Suppressor macrophage (primary cell): Measurements from ENCODE around the gene HP.
"Not testable (repeated sequence)": the region's sequence is repeated elsewhere in the genome, so short reads cannot be mapped to it uniquely, and the experiment has no call there.

Source experiments
- DNase-seq, 4 experiments: peaks; one replicate each; pipeline ENCODE4 v3.0.0-alpha.2; 2020 to 2022

HP gene

DNA sequence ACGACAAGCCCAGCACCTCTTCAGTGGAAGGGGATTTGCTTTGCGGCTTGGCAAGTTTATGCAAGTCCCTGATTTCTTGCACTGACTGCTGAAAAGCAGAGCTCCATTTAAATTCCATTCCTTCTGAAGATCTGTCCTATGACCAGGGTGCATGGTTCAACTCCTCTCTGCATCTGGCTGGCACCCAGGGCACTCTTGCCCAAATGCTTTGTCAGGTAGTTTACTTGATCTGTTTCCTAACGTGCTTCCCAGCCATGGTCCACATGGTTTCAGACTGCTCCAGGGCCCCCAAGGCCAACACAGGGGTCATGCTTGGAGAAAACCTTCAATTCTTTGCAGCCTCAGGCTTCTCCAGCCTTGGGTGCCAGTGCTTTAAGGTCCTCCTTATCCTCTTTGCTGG is 11.2 kb upstream of the HP start:
- DNase-seq = no peak

DNA sequence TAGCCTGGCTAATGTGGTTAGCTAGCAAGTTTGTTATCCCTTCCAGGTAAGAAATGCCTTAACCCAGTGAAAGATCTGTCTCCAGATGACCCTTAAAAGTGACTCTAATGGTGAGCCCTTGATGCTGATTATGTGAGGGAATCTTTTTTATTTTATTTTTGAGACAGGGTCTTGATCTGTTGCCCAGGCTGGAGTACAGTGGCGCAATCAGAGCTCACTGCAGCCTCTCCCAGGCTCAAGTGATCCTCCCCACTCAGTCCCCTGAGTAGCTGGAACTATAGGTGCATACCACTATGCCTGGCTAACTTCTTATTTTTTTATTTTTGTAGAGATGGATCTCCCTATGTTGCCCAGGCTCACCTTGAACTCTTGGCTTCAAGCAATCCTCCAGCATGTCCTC is 10.8 kb upstream of the HP start:
- DNase-seq = no peak

DNA sequence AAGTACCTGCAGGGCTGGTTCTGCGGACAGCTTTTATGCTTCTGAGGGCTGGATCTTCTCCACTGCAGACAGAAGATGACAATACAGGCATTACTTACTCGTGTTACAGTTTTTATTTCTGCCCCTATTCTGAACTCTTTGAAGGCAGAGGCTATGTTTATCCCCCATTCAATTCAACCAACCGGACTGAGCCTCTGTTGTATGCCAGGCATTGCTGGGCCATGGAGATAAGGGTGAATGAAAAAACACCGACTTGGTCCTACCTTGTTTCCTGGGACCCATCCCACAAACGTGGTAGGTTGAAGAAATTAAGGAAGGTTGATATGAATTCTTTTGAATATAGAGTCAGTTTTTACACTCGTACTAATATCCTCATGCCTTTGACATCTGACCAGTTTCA is 10.0 kb upstream of the HP start:
- DNase-seq = no peak

DNA sequence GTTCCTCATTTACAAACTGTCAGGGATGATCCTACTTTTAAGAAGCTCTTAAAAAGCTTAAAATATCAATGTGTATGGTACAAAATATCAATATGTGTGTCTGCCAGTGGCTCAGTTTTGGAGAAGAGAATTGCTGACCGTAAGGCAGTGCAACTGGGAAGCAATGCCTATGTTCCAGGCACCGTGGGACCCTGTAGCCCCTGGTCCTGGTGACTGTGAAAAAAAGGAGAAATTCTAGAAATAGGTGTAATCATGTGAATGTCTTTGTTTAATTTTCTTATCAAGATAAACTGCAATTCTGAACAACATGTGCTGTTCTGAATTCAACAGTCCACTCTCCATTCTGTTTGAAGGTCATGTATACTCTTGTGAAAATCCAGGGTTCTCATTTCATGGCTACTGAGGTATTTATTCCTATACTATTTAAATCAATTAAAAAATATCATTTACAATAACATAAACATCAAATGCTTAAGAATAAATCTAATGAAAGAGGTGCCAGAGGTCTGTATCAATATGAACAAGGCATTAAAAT is 9.4 kb upstream of the HP start:
- DNase-seq = no peak

DNA sequence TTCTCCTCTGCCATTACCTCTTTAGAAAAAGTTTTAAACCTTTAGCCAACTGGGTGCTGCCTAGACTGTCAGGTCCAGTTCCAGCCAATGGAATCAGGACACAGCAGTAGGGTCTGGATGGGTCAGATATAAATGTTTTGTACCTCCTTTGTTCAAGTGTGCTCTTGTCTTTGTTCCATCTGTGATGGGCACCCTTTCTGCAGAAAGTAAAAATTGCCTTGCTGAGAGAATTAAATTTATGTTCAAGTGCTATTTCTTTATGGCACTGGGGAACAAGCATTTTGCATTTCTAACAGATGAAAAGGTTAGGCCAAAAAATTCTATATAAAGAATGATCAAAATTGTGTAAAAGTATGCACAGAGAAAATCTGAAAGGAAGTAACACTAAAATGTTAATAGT is 5.2 kb upstream of the HP start:
- no peak for DNase-seq

DNA sequence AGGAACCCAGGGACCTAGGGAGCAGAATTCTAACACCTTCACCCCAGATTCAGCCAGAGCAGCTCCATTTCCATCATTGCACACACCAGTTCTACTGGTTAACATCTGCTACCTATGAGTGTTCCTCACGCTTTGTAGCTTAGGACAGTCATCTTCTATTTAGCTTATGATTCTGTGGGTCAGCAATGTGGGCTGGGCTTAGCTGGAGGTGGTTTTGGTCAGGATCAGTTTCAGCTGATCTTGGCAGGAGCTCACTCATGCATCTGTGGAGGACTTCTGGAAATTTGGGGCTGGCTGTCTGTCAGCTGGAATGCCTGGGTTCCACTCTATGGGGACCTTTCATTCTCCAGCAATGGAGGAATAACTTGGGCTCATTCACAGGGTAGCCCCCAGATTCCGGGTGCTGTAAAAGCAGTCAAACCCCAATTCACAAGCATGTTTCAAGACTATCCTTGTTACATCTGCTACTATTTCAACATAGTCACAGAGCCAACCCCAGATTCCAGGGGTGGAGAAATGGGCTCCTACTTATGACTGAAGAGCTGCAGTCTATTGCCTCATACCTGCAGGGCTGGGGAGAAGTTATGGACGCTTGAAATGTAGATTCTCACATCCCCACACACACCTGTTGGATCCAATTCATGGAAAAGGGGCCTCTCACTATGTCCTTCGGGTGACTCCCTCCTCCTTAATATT is 3.4 kb upstream of the HP start:
- DNase-seq = peak in 3 of 4 experiments; percentile 38 to 45 (median 42)

DNA sequence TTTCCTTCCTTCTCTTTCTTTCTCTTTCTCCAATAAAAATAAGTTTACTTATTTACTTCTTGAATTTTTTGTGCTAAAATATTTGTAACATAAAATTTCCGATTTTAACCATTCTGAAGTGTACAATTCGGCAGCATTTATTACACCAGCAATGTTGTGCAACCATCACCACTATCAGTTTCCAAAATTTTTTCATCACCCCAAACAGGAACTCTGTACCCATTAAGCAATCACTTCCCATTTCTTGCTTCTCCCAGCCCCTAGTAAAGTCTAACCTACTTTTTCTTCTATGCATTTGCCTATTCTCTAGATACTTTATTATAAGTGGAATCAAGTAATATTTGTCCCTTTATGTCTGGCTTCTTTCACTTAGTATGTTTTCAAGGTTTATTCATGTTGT is 2.5 kb upstream of the HP start:
- DNase-seq = peak; percentile 46 to 86 (median 63)

DNA sequence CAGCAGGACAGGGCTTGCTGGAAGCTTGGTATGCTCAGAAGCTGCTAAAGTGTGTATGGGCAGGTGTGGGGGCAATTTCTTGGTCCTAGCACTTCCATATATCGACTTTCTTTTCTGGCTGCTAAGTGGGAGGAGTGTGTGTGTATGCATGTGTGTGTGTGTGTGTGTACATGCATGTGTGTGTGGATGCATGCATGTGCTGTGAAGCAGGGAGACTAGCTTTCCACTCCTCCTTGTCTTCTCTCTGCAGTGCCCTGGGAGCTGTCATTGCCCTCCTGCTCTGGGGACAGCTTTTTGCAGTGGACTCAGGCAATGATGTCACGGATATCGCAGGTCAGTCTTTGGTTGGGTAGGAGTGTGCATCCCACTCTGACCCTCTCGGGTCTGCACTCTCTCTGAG is 1.6 kb downstream of the HP start:
- DNase-seq = no peak

DNA sequence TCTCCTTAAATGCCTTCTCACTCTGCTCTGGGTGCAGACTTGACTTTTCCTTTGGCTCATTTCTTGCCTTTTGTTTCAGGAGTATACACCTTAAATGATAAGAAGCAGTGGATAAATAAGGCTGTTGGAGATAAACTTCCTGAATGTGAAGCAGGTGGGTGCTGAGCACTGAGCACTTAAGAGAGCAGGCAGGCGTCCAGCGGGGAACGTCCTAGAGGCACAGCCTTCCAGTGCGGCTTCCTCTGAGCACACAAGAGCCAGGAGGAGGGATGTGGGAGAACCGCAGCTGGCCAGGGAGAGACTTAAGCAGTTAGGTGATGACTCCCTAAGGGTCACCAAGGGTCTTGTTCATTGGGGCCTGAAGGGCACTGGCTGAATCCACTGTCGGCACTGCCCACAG is 3.0 kb downstream of the HP start:
- not testable (repeated sequence) for DNase-seq

DNA sequence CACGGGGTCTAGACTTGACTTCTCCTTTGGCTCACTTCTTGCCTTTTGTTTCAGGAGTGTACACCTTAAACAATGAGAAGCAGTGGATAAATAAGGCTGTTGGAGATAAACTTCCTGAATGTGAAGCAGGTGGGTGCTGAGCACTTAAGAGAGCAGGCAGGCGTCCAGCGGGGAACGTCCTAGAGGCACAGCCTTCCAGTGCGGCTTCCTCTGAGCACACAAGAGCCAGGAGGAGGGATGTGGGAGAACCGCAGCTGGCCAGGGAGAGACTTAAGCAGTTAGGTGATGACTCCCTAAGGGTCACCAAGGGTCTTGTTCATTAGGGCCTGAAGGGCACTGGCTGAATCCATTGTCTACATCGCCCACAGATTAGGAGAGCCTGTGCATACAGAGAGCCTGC is 4.8 kb downstream of the HP start:
- DNase-seq = not testable (repeated sequence)

DNA sequence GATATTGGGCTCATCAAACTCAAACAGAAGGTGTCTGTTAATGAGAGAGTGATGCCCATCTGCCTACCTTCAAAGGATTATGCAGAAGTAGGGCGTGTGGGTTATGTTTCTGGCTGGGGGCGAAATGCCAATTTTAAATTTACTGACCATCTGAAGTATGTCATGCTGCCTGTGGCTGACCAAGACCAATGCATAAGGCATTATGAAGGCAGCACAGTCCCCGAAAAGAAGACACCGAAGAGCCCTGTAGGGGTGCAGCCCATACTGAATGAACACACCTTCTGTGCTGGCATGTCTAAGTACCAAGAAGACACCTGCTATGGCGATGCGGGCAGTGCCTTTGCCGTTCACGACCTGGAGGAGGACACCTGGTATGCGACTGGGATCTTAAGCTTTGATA is 6.1 kb downstream of the HP start:
- no peak for DNase-seq

DNA sequence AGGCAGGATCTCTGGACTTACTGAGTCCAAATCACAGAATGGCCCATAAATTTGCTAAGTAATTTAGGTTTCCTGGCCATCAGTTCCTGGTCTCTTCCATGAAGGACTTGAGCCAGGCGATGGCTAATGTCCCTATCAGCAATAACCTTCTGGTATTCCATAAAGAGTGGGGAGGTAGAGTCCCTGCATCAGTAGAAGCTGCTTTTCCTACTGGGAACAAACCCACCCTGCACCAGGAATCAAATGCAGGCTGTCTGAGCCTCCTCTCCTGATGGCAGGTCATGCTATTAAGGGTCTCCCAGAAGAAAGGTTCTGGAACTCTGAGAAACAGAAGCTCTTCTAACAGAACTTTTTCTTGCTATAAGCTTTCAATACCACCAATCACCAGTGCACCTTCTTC is 7.3 kb downstream of the HP start:
- no peak for DNase-seq

DNA sequence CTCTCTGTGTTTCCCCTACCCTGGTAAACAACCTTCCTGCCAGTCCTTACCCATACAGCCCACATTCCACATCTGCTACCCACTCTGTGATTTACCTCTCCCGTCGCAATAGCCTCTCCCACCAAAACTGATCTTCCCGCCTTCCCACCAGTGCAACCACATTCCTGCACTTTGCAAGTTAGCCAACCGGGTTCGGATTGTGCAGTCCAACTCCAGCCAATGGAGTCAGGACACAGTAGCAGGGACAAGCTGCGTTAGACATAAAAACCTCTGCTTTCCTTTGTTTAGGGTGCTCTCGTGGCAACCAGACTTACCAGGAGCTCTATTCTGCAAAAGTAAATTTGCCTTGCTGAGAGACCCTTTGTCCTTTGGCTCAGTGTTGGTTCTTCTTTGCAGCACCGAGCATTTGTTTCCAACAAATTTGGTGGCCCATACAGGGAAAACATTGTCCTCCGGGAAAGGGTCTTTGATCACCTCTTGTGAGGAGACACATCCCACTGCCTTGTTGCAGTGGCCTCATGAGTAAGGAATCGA is 10.1 kb downstream of the HP start:
- no peak for DNase-seq

DNA sequence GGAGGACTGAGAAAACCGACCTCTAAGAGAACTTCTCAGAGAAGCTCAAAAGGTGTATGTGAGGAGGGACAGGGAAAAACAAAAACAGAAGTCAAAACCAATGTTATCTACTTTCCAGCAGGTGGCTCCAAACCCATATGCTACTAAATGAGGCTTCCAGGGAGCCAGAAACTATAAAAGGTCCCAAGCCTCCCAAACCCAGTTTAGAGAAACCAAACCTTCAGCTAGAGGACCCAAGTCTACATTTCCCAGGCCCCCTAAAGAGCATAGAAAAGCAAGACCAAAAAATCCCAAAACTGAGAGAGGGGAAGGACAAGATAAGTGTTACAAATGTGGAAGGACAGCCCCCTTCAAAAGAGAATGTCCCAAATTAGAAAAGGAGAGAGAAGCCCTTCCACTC is 12.4 kb downstream of the HP start:
- DNase-seq = peak; percentile 21 to 60 (median 51)

DNA sequence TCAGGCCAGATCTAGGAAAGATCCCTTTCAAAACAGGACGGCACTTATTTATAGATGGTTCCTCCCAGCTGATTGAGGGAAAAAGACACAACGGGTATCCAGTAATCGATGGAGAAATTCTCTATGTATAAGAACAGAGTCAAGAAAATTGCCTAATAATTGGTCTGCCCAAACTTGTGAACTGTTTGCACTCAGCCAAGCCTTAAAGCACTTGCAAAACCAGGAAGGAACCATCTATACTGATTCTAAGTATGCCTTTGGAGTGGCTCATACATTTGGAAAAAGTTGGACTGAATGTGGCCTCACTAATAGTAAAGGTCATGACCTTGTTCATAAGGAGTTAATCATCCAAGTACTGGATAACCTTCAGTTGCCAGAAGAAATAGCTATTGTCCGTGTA is 14.6 kb downstream of the HP start:
- no peak for DNase-seq

DNA sequence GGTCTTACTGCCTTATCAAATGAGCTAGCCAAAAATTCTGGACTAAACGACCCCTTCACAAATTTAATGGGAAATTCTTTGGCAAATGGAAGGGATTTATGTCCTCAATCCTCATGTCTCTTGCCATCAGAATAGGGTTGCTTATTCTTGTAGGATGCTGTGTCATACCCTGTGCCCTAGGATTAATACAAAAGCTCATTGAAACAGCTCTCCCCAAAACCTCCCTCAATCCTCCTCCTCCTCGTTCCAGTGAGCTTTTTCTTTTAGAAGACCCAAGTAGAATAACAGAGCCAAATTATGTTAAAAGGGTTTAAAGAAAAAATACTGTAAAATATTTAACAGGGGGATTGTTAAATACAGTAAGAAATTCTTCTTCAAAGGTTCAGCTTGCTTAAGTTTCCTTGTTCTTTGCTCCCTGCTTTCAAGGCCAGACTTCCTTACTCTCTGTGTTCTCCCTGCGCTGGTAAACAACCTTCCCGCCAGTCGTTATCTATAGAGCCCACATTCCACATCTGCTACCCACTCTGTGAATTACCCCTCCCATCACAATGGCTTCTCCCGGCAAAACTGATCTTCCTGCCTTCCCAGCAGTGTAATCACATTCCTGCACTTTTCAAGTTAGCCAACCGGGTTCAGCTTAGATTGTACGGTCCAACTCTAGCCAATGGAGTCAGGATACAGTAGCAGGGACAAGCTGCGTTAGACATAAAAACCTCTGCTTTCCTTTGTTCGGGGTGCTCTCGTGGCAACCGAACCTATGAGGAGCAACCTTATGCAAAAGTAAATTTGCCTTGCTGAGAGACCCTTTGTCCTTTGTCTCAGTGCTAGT is 18.4 kb downstream of the HP start:
- DNase-seq = no peak

DNA sequence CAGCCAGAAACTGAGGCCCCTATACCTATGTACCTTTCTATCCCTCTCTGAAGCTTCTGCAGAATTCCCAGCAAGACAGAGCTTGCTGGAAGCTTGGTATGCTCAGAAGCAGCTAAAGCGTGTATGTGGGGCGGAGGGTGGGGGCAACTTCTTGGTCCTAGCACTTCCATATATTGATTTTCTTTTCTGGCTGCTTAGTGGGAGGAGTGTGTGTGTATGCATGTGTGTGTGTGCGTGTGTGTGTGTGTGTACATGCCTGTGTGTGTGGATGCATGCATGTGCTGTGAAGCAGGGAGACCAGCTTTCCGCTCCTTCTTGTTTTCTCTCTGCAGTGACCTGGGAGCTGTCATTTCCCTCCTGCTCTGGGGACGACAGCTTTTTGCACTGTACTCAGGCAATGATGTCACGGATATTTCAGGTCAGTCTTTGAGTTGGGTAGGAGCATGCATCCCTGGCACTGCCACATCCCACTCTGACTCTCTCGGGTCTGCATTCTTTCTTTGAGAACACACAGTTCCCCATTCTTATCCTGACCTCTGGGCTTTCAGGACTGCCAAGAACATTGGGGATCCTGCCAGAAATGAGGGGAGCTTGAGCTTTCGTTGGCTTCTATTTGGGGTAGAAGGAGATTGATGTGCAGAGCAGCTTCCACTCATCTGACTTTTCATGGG is 19.4 kb downstream of the HP start:
- DNase-seq = no peak

DNA sequence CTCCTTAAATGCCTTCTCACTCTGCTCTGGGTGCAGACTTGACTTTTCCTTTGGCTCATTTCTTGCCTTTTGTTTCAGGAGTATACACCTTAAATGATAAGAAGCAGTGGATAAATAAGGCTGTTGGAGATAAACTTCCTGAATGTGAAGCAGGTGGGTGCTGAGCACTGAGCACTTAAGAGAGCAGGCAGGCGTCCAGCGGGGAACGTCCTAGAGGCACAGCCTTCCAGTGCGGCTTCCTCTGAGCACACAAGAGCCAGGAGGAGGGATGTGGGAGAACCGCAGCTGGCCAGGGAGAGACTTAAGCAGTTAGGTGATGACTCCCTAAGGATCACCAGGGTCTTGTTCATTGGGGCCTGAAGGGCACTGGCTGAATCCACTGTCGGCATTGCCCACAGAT is 20.8 kb downstream of the HP start:
- not testable (repeated sequence) for DNase-seq

DNA sequence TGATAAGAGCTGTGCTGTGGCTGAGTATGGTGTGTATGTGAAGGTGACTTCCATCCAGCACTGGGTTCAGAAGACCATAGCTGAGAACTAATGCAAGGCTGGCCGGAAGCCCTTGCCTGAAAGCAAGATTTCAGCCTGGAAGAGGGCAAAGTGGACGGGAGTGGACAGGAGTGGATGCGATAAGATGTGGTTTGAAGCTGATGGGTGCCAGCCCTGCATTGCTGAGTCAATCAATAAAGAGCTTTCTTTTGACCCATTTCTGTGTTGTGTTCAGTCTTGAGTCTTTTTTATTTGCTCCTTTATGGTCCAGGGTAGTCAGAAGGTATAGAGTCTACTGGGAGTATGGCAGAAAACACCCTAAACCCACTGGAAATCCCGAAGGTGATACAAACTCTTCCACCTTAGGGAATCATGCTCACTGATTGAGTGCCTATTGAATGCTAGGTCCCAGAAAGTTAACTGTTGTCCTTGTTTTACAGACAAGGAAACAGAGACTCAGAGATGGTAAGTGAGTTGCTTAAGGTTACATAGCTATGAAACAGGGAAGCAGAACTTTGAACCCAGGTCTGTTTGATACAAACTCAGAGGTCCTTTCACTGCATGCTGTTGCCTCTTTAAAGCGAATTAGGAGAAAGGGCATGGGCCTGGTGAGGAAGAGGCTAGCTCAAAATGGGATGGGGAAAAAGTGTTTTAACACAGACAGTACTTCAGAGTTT is 22.8 kb downstream of the HP start:
- DNase-seq = not testable (repeated sequence)

DNA sequence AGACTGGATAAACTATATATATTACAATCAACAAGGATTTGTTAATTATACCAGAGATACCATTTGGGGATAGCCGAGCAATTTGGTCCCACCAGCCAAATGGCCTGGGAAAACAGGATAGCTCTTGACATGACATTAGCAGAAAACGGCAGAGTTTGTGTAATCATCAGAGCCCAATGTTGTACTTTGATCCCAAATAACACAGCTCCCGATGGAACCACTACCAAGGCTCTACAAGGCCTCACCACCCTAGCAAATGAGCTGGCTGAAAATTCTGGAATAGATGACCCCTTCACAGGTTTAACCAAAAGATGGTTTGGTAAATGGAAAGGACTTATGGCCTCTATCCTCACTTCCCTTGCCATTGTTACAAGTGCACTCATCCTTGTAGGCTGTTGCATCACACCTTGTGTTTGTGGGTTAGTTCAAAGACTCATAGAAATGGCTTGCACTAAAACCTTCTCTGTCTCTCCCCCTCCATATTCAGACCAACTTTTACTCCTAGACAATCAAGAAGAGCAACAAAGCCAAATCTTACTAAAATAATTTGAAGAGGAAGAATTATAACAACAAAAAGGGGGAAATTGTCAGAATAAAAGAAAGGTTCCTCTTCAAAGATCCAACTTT is 29.6 kb downstream of the HP start:
- DNase-seq = no peak

DNA sequence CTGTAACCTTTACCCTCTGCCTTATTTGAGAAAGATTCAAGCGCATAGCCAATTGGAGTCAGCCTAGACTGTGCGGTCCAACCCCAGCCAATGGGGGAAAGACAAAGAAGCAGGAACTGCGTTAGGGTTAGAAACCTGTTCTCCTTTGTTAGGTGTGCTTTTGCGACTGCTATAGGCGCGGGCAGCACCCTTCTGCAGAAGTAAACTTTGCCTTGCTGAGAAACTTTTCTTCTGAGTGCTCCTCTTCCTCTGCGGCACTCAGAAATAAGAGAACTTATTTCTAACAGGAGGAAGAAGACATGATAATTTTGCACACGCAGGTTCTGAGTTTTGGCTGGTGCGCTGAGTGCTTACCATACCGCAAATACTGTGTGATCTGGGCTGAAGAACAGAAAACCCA is 30.1 kb downstream of the HP start:
- no peak for DNase-seq

DNA sequence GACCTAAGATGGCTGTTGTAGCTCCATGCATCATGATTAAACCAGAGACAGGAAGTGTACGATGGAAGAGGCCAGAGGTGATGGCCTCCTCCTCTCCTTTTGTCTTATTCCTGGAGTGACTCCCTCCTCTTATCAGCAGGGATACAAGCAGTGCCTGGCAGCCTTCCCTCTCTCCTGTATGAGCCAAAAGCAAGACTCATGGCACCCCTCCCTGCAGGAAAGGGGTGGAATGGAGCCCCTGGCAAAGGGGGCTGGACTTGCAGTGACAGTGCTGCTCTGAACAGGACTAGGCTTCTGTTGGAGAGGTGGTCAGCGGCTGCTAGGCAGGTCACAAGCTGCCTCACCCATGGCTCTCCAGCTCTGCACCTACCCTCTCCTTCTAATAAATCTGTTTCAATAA is 30.7 kb downstream of the HP start:
- no peak for DNase-seq
